Neural progenitor cell (in vitro differentiated cells): ENCODE measurements around the gene PROC. TPM values are rescaled to one million over a fixed set of nuclear protein-coding genes. Genes with fewer than 3 reads are reported as not detected.
"Not testable (repeated sequence)": the region's sequence is repeated elsewhere in the genome, so short reads cannot be mapped to it uniquely, and the experiment has no call there.

Experiments used
- DNase-seq: peaks from one replicate; pipeline ENCODE4 v3.0.0-alpha.2; 2016; ENCODE audit warnings: low spot score
- H2AFZ ChIP-seq: fragments of 200-600 bp; sonication (generic); replicated peaks from 2 replicates; pipeline ENCODE4 v1.6.1; 2016; ENCODE audit warnings: antibody characterized with exemption
- H3F3A ChIP-seq: fragments of 200-600 bp; sonication (generic); 2 replicates; pipeline ENCODE4 v1.6.1; 2016; ENCODE audit warnings: antibody characterized with exemption, low read depth
- H3K27ac ChIP-seq: fragments of 200-600 bp; sonication (generic); 2 replicates; pipeline ENCODE4 v1.5.1; 2016; ENCODE audit warnings: mild to moderate bottlenecking
- H3K27me3 ChIP-seq: fragments of 200-600 bp; sonication (generic); 2 replicates; pipeline ENCODE4 v1.6.1; 2016; ENCODE audit warnings: mild to moderate bottlenecking, moderate library complexity
- H3K36me3 ChIP-seq: fragments of 200-600 bp; sonication (generic); 2 replicates; pipeline ENCODE4 v1.5.1; 2016
- H3K4me1 ChIP-seq: fragments of 200-600 bp; sonication (generic); 2 replicates; pipeline ENCODE4 v1.6.1; 2016; ENCODE audit warnings: mixed run types
- H3K4me2 ChIP-seq: fragments of 200-600 bp; sonication (generic); 2 replicates; pipeline ENCODE4 v1.6.1; 2016
- H3K4me3 ChIP-seq: fragments of 200-600 bp; sonication (generic); 2 replicates; pipeline ENCODE4 v1.5.1; 2016
- H3K79me2 ChIP-seq: fragments of 200-600 bp; sonication (generic); 2 replicates; pipeline ENCODE4 v1.6.1; 2016; ENCODE audit warnings: low read depth
- H3K9ac ChIP-seq: fragments of 200-600 bp; sonication (generic); 2 replicates; pipeline ENCODE4 v1.6.1; 2016
- H3K9me3 ChIP-seq: fragments of 200-600 bp; sonication (generic); 2 replicates; pipeline ENCODE4 v1.5.1; 2016; ENCODE audit warnings: low read depth
- H4K20me1 ChIP-seq: fragments of 200-600 bp; sonication (generic); 2 replicates; pipeline ENCODE4 v1.6.1; 2016; ENCODE audit warnings: low read depth
- H3K27ac Mint-ChIP-seq: 3 replicates; pipeline ENCODE4 v1.8.0; 2021; ENCODE audit warnings: mixed read lengths
- H3K27me3 Mint-ChIP-seq: 2 replicates; pipeline ENCODE4 v1.8.0; 2022; ENCODE audit warnings: low read depth, mild to moderate bottlenecking, inconsistent platforms, moderate library complexity, mixed read lengths; ENCODE audit not compliant: insufficient read depth
- H3K36me3 Mint-ChIP-seq: 3 replicates; pipeline ENCODE4 v1.8.0; 2021; ENCODE audit warnings: mixed read lengths
- H3K4me1 Mint-ChIP-seq: 3 replicates; pipeline ENCODE4 v1.8.0; 2021; ENCODE audit warnings: mixed read lengths
- H3K4me3 Mint-ChIP-seq: 3 replicates; pipeline ENCODE4 v1.8.0; 2021; ENCODE audit warnings: mild to moderate bottlenecking, moderate library complexity, mixed read lengths
- H3K9me3 Mint-ChIP-seq: 3 replicates; pipeline ENCODE4 v1.8.0; 2020; ENCODE audit warnings: mixed read lengths
- CTCF ChIP-seq: fragments of 200-600 bp; sonication (generic); IDR thresholded peaks from 2 replicates; pipeline ENCODE4 v1.5.1; 2017; ENCODE audit warnings: antibody characterized with exemption, mild to moderate bottlenecking
- EZH2 ChIP-seq: fragments of 200-600 bp; sonication (generic); IDR thresholded peaks from 2 replicates; pipeline ENCODE4 v1.6.1; 2017; ENCODE audit warnings: antibody characterized with exemption, mild to moderate bottlenecking, moderate library complexity
- EZH2phosphoT487 ChIP-seq: fragments of 200-600 bp; sonication (generic); IDR thresholded peaks from 2 replicates; pipeline ENCODE4 v1.6.1; 2017; ENCODE audit warnings: antibody characterized with exemption
- total RNA-seq: library from RNA; depleted of rRNA; stranded (reverse); fragments of >200 nt; gene quantifications from 2 replicates; pipeline ENCODE4 v1.2.3, GENCODE V29; 2015; ENCODE audit warnings: low replicate concordance

The PROC gene
- total RNA-seq, 1 donor from 2014 or later = not detected

- peak overlapping the region; percentile 64 for H3K4me3 ChIP-seq
- H3K9ac ChIP-seq = no peak overlapping the region
Measured at GRCh38 chr2:127408004-127408806, 10.0 kb upstream of the PROC start.

GRCh38 chr2:127408807-127409099, 9.5 kb upstream of the PROC start:
- Histone ChIP-seq H3K9ac (no peak overlapping the region), H2AFZ (peak overlapping the region; percentile 84), H3F3A (peaks cover 19% of the 10 kb centered on the region), H3K36me3 (no peaks in the 10 kb centered on the region), H3K4me1 (no peaks in the 10 kb centered on the region), H3K9me3 (no peaks in the 10 kb centered on the region), H3K27ac (no peak overlapping the region), H3K27me3 (no peaks in the 10 kb centered on the region), H3K4me3 (peak overlapping the region; percentile 64), H4K20me1 (no peaks in the 10 kb centered on the region), H3K79me2 (no peaks in the 10 kb centered on the region), H3K4me2 (peak overlapping the region; percentile 83)
- Mint-ChIP-seq H3K36me3 (no peaks in the 10 kb centered on the region), H3K27ac (no peak overlapping the region), H3K9me3 (peaks cover under 1% of the 10 kb centered on the region), H3K4me1 (peaks cover 19% of the 10 kb centered on the region), H3K27me3 (peaks cover 3% of the 10 kb centered on the region), H3K4me3 (peak overlapping the region; percentile 82)
- DNase-seq = peak; percentile 42
- TF ChIP-seq EZH2phosphoT487 (no peak), CTCF (no peak), EZH2 (no peak)

More at GRCh38 chr2:127408004-127408806, 10.0 kb upstream of the PROC start:
- Histone ChIP-seq H3F3A (peaks cover 19% of the 10 kb centered on the region), H3K36me3 (no peaks in the 10 kb centered on the region), H3K27ac (no peak overlapping the region), H4K20me1 (no peaks in the 10 kb centered on the region), H2AFZ (peak overlapping the region; percentile 84), H3K27me3 (no peaks in the 10 kb centered on the region), H3K79me2 (no peaks in the 10 kb centered on the region), H3K9me3 (no peaks in the 10 kb centered on the region), H3K4me2 (peak overlapping the region; percentile 83), H3K4me1 (no peaks in the 10 kb centered on the region)
- Mint-ChIP-seq H3K36me3 (no peaks in the 10 kb centered on the region), H3K27me3 (peaks cover 3% of the 10 kb centered on the region), H3K4me3 (peak overlapping the region; percentile 82), H3K4me1 (peaks cover 22% of the 10 kb centered on the region), H3K27ac (no peak overlapping the region), H3K9me3 (no peaks in the 10 kb centered on the region)
- peak; percentile 93 for DNase-seq
- TF ChIP-seq EZH2 (no peak), CTCF (no peak), EZH2phosphoT487 (no peak)

- H3K4me3 ChIP-seq, H3K79me2 ChIP-seq, H3K4me2 ChIP-seq, H2AFZ ChIP-seq, H3K9ac ChIP-seq, H3K9me3 Mint-ChIP-seq, H3K27me3 ChIP-seq, DNase-seq, H3K36me3 Mint-ChIP-seq, H3K27me3 Mint-ChIP-seq, H3K4me3 Mint-ChIP-seq, H4K20me1 ChIP-seq, H3K9me3 ChIP-seq, H3K4me1 ChIP-seq, H3K27ac ChIP-seq, H3K36me3 ChIP-seq: not testable (repeated sequence)
- Mint-ChIP-seq H3K4me1 (peaks cover 22% of the 10 kb centered on the region), H3K27ac (peak overlapping the region; percentile 89)
- H3F3A ChIP-seq = peaks cover 19% of the 10 kb centered on the region
Measured at GRCh38 chr2:127409716-127410115, 8.5 kb upstream of the PROC start.
